SK-N-SH treated with all-trans-retinoic acid at 6 μM for 48 hours (cell line): ENCODE data around the gene JPT2.

Source experiments
- ATAC-seq: fragments of 200-7000 bp; cut with Tn5 transposase; 3 replicates; pipeline ENCODE4 v1.9.1; 2020; ENCODE audit warnings: mild to moderate bottlenecking, moderate library complexity
- ARNTL ChIP-seq: fragments of 450-650 bp; formaldehyde crosslinking; IDR thresholded peaks from 2 replicates; pipeline ENCODE4 v1.5.0; 2020; ENCODE audit warnings: low read depth, mild to moderate bottlenecking, moderate library complexity, borderline replicate concordance
- BACH2 ChIP-seq: fragments of 250-450 bp; sonication (Bioruptor Pico); IDR thresholded peaks from 2 replicates; pipeline ENCODE4 v1.9.0; 2021; ENCODE audit warnings: mild to moderate bottlenecking, borderline replicate concordance
- CSDC2 ChIP-seq: fragments of 250-450 bp; sonication (Bioruptor Pico); IDR thresholded peaks from 2 replicates; pipeline ENCODE4 v1.5.0; 2020; ENCODE audit warnings: mild to moderate bottlenecking, moderate library complexity
- GLIS3 ChIP-seq: fragments of 250-450 bp; sonication (Bioruptor Pico); IDR thresholded peaks from 2 replicates; pipeline ENCODE4 v1.5.0; 2020; ENCODE audit warnings: mild to moderate bottlenecking, moderate library complexity
- ISL1 ChIP-seq: fragments of 250-450 bp; sonication (Bioruptor Pico); IDR thresholded peaks from 2 replicates; pipeline ENCODE4 v2.1.2; 2022; ENCODE audit warnings: mild to moderate bottlenecking, moderate library complexity
- OSR1 ChIP-seq: fragments of 250-450 bp; sonication (Bioruptor Pico); IDR thresholded peaks from 2 replicates; pipeline ENCODE4 v1.8.0; 2022; ENCODE audit warnings: moderate library complexity, mild to moderate bottlenecking, inconsistent platforms
- PPARA ChIP-seq: fragments of 250-450 bp; sonication (Bioruptor Pico); IDR thresholded peaks from 2 replicates; pipeline ENCODE4 v1.5.0; 2020; ENCODE audit warnings: mild to moderate bottlenecking, borderline replicate concordance
- RARB ChIP-seq: fragments of 250-450 bp; sonication (Bioruptor Pico); IDR thresholded peaks from 2 replicates; pipeline ENCODE4 v1.8.0; 2021; ENCODE audit warnings: mild to moderate bottlenecking, moderate library complexity
- SNAI2 ChIP-seq: fragments of 250-450 bp; sonication (Bioruptor Pico); IDR thresholded peaks from 2 replicates; pipeline ENCODE4 v1.5.0; 2020; ENCODE audit warnings: mild to moderate bottlenecking, moderate library complexity
- TCF4 ChIP-seq: fragments of 250-450 bp; sonication (Bioruptor Pico); IDR thresholded peaks from 2 replicates; pipeline ENCODE4 v1.8.0; 2021; ENCODE audit warnings: mild to moderate bottlenecking, moderate library complexity, borderline replicate concordance
- TOX ChIP-seq: fragments of 250-450 bp; sonication (Bioruptor Pico); IDR thresholded peaks from 2 replicates; pipeline ENCODE4 v1.8.0; 2021; ENCODE audit warnings: mild to moderate bottlenecking, moderate library complexity, borderline replicate concordance
- ZC3H10 ChIP-seq: fragments of 250-450 bp; sonication (Bioruptor Pico); IDR thresholded peaks from 2 replicates; pipeline ENCODE4 v1.5.1; 2021; ENCODE audit warnings: mild to moderate bottlenecking, moderate library complexity
- ZFP3 ChIP-seq: fragments of 250-450 bp; sonication (Bioruptor Pico); IDR thresholded peaks from 2 replicates; pipeline ENCODE4 v1.5.0; 2020; ENCODE audit warnings: mild to moderate bottlenecking, moderate library complexity
- ZFP30 ChIP-seq: fragments of 450-650 bp; formaldehyde crosslinking; IDR thresholded peaks from 2 replicates; pipeline ENCODE4 v1.5.0; 2022; ENCODE audit warnings: mild to moderate bottlenecking, moderate library complexity
- ZNF565 ChIP-seq: fragments of 450-650 bp; formaldehyde crosslinking; conservative IDR thresholded peaks from 2 replicates; pipeline ENCODE4 v1.5.0; 2020; ENCODE audit warnings: low read depth, mild to moderate bottlenecking, moderate library complexity
- TF ChIP-seq, protein P1 (sequence below): fragments of 250-450 bp; sonication (Bioruptor Pico); IDR thresholded peaks from 2 replicates; pipeline ENCODE4 v1.8.0; 2020; ENCODE audit warnings: mild to moderate bottlenecking, moderate library complexity, borderline replicate concordance
- TF ChIP-seq, protein P2 (sequence below): fragments of 250-450 bp; sonication (Bioruptor Pico); IDR thresholded peaks from 2 replicates; pipeline ENCODE4 v1.5.0; 2020; ENCODE audit warnings: mild to moderate bottlenecking, moderate library complexity
- TF ChIP-seq, protein P3 (sequence below): fragments of 250-450 bp; sonication (Bioruptor Pico); IDR thresholded peaks from 2 replicates; pipeline ENCODE4 v1.8.0; 2021; ENCODE audit warnings: low read depth, mild to moderate bottlenecking, moderate library complexity, borderline replicate concordance
- TF ChIP-seq, protein P4 (sequence below): fragments of 250-450 bp; sonication (Bioruptor Pico); IDR thresholded peaks from 2 replicates; pipeline ENCODE4 v1.5.1; 2020; ENCODE audit warnings: low read depth, mild to moderate bottlenecking, moderate library complexity
- TF ChIP-seq, protein P5 (sequence below): fragments of 250-450 bp; sonication (Bioruptor Pico); IDR thresholded peaks from 2 replicates; pipeline ENCODE4 v1.5.1; 2021; ENCODE audit warnings: mild to moderate bottlenecking, moderate library complexity

The JPT2 gene

DNA sequence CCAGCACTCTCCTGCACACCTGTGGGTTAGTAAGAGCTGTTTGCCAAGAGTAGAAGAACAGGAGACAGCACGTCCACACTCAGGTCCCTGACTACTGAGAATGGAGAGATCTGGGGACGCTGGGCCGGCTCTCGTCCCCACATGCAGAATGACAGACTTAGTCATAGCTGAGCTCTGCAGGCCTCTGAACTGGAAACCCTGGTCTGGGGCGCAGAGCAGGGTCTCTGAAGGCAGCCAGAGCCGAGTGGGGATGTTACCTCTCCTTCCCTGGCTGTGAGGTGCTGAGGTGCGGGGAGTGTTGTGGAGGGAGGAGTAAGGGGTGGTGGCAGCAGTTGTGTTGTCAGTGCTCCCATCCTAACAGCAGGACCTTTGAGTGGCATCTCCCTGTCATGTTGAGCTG, 7.2 kb upstream of the JPT2 start:
- TF ChIP-seq PPARA (CRISPR knock-in tag): no peak
- no peak for TF ChIP-seq ZNF565
- TF ChIP-seq CSDC2 (CRISPR knock-in tag): no peak
- TF ChIP-seq ISL1: no peak
- no peak for TF ChIP-seq RARB (CRISPR knock-in tag)
- TF ChIP-seq, protein P1, sequence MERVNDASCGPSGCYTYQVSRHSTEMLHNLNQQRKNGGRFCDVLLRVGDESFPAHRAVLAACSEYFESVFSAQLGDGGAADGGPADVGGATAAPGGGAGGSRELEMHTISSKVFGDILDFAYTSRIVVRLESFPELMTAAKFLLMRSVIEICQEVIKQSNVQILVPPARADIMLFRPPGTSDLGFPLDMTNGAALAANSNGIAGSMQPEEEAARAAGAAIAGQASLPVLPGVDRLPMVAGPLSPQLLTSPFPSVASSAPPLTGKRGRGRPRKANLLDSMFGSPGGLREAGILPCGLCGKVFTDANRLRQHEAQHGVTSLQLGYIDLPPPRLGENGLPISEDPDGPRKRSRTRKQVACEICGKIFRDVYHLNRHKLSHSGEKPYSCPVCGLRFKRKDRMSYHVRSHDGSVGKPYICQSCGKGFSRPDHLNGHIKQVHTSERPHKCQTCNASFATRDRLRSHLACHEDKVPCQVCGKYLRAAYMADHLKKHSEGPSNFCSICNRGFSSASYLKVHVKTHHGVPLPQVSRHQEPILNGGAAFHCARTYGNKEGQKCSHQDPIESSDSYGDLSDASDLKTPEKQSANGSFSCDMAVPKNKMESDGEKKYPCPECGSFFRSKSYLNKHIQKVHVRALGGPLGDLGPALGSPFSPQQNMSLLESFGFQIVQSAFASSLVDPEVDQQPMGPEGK (CRISPR knock-in tag): no peak
- TF ChIP-seq BACH2 (CRISPR knock-in tag): no peak
- TF ChIP-seq ZFP30 (CRISPR knock-in tag): no peak
- TF ChIP-seq SNAI2: no peak
- TF ChIP-seq ZC3H10 (CRISPR knock-in tag): no peak
- no peak for TF ChIP-seq ZFP3
- TF ChIP-seq, protein P2, sequence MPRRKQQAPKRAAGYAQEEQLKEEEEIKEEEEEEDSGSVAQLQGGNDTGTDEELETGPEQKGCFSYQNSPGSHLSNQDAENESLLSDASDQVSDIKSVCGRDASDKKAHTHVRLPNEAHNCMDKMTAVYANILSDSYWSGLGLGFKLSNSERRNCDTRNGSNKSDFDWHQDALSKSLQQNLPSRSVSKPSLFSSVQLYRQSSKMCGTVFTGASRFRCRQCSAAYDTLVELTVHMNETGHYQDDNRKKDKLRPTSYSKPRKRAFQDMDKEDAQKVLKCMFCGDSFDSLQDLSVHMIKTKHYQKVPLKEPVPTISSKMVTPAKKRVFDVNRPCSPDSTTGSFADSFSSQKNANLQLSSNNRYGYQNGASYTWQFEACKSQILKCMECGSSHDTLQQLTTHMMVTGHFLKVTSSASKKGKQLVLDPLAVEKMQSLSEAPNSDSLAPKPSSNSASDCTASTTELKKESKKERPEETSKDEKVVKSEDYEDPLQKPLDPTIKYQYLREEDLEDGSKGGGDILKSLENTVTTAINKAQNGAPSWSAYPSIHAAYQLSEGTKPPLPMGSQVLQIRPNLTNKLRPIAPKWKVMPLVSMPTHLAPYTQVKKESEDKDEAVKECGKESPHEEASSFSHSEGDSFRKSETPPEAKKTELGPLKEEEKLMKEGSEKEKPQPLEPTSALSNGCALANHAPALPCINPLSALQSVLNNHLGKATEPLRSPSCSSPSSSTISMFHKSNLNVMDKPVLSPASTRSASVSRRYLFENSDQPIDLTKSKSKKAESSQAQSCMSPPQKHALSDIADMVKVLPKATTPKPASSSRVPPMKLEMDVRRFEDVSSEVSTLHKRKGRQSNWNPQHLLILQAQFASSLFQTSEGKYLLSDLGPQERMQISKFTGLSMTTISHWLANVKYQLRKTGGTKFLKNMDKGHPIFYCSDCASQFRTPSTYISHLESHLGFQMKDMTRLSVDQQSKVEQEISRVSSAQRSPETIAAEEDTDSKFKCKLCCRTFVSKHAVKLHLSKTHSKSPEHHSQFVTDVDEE (CRISPR knock-in tag): no peak
- no peak for TF ChIP-seq GLIS3
- TF ChIP-seq, protein P3, sequence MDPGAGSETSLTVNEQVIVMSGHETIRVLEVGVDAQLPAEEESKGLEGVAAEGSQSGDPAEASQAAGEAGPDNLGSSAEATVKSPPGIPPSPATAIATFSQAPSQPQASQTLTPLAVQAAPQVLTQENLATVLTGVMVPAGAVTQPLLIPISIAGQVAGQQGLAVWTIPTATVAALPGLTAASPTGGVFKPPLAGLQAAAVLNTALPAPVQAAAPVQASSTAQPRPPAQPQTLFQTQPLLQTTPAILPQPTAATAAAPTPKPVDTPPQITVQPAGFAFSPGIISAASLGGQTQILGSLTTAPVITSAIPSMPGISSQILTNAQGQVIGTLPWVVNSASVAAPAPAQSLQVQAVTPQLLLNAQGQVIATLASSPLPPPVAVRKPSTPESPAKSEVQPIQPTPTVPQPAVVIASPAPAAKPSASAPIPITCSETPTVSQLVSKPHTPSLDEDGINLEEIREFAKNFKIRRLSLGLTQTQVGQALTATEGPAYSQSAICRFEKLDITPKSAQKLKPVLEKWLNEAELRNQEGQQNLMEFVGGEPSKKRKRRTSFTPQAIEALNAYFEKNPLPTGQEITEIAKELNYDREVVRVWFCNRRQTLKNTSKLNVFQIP (CRISPR knock-in tag): no peak
- no peak for TF ChIP-seq TOX (CRISPR knock-in tag)
- TF ChIP-seq OSR1: no peak
- TF ChIP-seq ARNTL (CRISPR knock-in tag): no peak
- TF ChIP-seq, protein P4, sequence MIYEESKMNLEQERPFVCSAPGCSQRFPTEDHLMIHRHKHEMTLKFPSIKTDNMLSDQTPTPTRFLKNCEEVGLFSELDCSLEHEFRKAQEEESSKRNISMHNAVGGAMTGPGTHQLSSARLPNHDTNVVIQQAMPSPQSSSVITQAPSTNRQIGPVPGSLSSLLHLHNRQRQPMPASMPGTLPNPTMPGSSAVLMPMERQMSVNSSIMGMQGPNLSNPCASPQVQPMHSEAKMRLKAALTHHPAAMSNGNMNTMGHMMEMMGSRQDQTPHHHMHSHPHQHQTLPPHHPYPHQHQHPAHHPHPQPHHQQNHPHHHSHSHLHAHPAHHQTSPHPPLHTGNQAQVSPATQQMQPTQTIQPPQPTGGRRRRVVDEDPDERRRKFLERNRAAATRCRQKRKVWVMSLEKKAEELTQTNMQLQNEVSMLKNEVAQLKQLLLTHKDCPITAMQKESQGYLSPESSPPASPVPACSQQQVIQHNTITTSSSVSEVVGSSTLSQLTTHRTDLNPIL (CRISPR knock-in tag): no peak
- TF ChIP-seq, protein P5, sequence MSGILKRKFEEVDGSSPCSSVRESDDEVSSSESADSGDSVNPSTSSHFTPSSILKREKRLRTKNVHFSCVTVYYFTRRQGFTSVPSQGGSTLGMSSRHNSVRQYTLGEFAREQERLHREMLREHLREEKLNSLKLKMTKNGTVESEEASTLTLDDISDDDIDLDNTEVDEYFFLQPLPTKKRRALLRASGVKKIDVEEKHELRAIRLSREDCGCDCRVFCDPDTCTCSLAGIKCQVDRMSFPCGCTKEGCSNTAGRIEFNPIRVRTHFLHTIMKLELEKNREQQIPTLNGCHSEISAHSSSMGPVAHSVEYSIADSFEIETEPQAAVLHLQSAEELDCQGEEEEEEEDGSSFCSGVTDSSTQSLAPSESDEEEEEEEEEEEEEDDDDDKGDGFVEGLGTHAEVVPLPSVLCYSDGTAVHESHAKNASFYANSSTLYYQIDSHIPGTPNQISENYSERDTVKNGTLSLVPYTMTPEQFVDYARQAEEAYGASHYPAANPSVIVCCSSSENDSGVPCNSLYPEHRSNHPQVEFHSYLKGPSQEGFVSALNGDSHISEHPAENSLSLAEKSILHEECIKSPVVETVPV: no peak

DNA sequence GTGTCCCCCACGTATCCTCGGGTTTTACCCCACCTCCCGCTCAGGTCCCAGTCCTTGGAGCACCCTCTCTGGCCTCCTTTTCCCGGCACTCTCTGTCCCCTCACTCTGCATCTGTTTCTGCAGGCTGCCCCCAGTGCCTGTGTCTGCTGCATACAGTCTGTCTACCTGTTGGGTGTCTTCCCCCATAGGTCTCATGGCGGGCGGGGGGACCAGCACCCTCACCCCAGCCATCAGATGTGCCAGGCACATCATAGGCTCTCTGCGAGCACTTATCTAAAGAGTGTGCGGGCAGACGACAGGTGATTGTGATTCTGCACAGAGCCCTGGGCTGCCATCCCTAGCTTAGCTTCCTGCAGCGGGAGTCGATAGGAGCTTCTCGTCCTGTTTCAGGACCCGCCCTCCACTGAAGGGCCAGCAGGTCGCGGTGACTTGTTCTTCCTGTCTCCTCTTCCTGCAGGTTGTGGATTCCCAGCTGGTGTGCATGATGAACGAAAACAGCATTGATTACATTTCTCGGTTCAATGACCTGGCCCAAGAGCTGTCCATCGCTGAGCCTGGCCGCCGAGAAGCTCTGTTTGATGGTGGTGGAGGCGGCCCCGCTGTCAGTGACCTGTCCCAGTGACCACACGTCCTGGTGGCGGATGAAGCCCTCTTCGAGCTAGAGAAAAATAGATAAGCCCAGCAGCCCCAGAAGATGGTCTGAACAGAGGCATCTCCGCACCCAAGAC, 4.5 kb upstream of the JPT2 start:
- ATAC-seq: no peak

More for the DNA sequence above, 7.2 kb upstream of the JPT2 start:
- no peak for ATAC-seq

More for the DNA sequence above, 4.5 kb upstream of the JPT2 start:
- no peak for TF ChIP-seq GLIS3
- TF ChIP-seq, protein P1 (CRISPR knock-in tag): no peak
- TF ChIP-seq BACH2 (CRISPR knock-in tag): no peak
- TF ChIP-seq, protein P2 (CRISPR knock-in tag): no peak
- TF ChIP-seq TCF4 (CRISPR knock-in tag): no peak
- no peak for TF ChIP-seq ZC3H10 (CRISPR knock-in tag)
- TF ChIP-seq OSR1: no peak
- no peak for TF ChIP-seq ARNTL (CRISPR knock-in tag)
- no peak for TF ChIP-seq ZFP3
- TF ChIP-seq, protein P3 (CRISPR knock-in tag): no peak
